A673 (cell line): Measurements from ENCODE around the gene GRPR. TPM values are rescaled to one million over a fixed set of nuclear protein-coding genes. Genes with fewer than 3 reads are reported as not detected.

ENCODE experiments used
- BruUV-seq: library from RNA; stranded (reverse); fragments of 400-500 nt; replicated peaks from 2 replicates; lab custom pipeline; 2021; lab: Mats Ljungman, UMichigan
- CTCF ChIA-PET: fragments of 300-600 bp; sonication (Branson Sonifier 250); formaldehyde crosslinking; loops from one replicate; lab custom pipeline; 2022; ENCODE audit warnings: antibody characterized with exemption; lab: Charles Lee
- POLR2A ChIA-PET: fragments of 300-600 bp; sonication (Branson Sonifier 250); formaldehyde crosslinking; loops from one replicate; lab custom pipeline; 2022; ENCODE audit warnings: antibody characterized with exemption; ENCODE audit not compliant: low non-redundant PET; lab: Charles Lee
- DNase-seq: peaks from one replicate; pipeline ENCODE4 v3.0.0-alpha.2; 2015; ENCODE audit warnings: low spot score
- H3K27ac ChIP-seq: fragments of 200-600 bp; sonication (generic); 2 replicates; pipeline ENCODE4 v1.5.1; 2016; ENCODE audit warnings: mixed run types, low read depth, mild to moderate bottlenecking, mixed read lengths, antibody characterized with exemption, low read length; ENCODE audit not compliant: poor library complexity, severe bottlenecking
- H3K27me3 ChIP-seq: fragments of 200-600 bp; sonication (generic); replicated peaks from 2 replicates; pipeline ENCODE4 v1.6.1; 2017; ENCODE audit warnings: mixed run types, low read depth, mild to moderate bottlenecking, mixed read lengths, antibody characterized with exemption, low read length; ENCODE audit not compliant: insufficient read depth, poor library complexity
- H3K36me3 ChIP-seq: fragments of 200-600 bp; sonication (generic); 2 replicates; pipeline ENCODE4 v1.6.1; 2016; ENCODE audit warnings: mixed run types, mild to moderate bottlenecking, mixed read lengths, antibody characterized with exemption, low read length; ENCODE audit not compliant: insufficient read depth, poor library complexity, severe bottlenecking
- H3K4me1 ChIP-seq: fragments of 200-600 bp; sonication (generic); 2 replicates; pipeline ENCODE4 v1.6.1; 2017; ENCODE audit warnings: mixed run types, mild to moderate bottlenecking, mixed read lengths, antibody characterized with exemption, low read length; ENCODE audit not compliant: insufficient read depth, poor library complexity, severe bottlenecking
- H3K4me3 ChIP-seq: fragments of 200-600 bp; sonication (generic); 2 replicates; pipeline ENCODE4 v1.5.1; 2016; ENCODE audit warnings: low read depth, mixed run types, mild to moderate bottlenecking, mixed read lengths, low read length; ENCODE audit not compliant: poor library complexity, severe bottlenecking
- H3K9me3 ChIP-seq: fragments of 200-600 bp; sonication (generic); 2 replicates; pipeline ENCODE4 v1.6.1; 2016; ENCODE audit warnings: mixed run types, low read depth, mild to moderate bottlenecking, mixed read lengths, antibody characterized with exemption, low read length; ENCODE audit not compliant: poor library complexity, severe bottlenecking
- CTCF ChIP-seq: fragments of 300-800, 200-600 bp; sonication (generic); conservative IDR thresholded peaks from 2 replicates; pipeline ENCODE4 v1.5.1; 2017; ENCODE audit warnings: low read depth, mild to moderate bottlenecking, antibody characterized with exemption, low read length, moderate library complexity, mixed read lengths
- EZH2 ChIP-seq: fragments of 200-600 bp; sonication (generic); IDR thresholded peaks from 2 replicates; pipeline ENCODE4 v1.6.1; 2017; ENCODE audit warnings: borderline replicate concordance, low read depth, mild to moderate bottlenecking, mixed read lengths, antibody characterized with exemption, low read length; ENCODE audit not compliant: poor library complexity, severe bottlenecking
- intact Hi-C: fragments of 100-400 bp; cut with micrococcal nuclease; formaldehyde crosslinking; loops from one replicate; pipeline ENCODE4 v1.10.0; 2022; ENCODE audit not compliant: unreplicated experiment
- total RNA-seq: library from RNA; stranded (reverse); gene quantifications from 2 replicates; pipeline ENCODE4 v1.2.3, GENCODE V29; 2021

GRPR gene
- total RNA-seq, 1 experiment from 2014 or later = 1.2 TPM

- no peaks in the 10 kb centered on the region for H3K9me3 ChIP-seq
- intact Hi-C loops = no loop called here
- CTCF ChIA-PET = interaction anchor here (0.6 kb wide), 1 partner anchor 670 kb away, joined by 4 read pairs; no protein-coding TSS in a partner anchor
- no TSS peak for BruUV-seq
- H3K36me3 ChIP-seq = no peaks in the 10 kb centered on the region
- no peaks in the 10 kb centered on the region for H3K27me3 ChIP-seq
- no peak overlapping the region for H3K27ac ChIP-seq
- TF ChIP-seq CTCF (no peak; the same call in 1 of the 2 replicates), EZH2 (no peak)
- H3K4me1 ChIP-seq = no peaks in the 10 kb centered on the region
- DNase-seq = no peak
- POLR2A ChIA-PET = interaction anchor here (0.6 kb wide), 1 partner anchor 198 kb away, joined by 3 read pairs; no protein-coding TSS in a partner anchor
- H3K4me3 ChIP-seq = no peak overlapping the region
These were observed 10.9 kb upstream of the GRPR start for GRCh38 chrX:16112428-16112827.

- BruUV-seq = no TSS peak
- Histone ChIP-seq H3K27me3 (no peaks in the 10 kb centered on the region), H3K27ac (no peak overlapping the region), H3K9me3 (peaks cover 6% of the 10 kb centered on the region), H3K36me3 (no peaks in the 10 kb centered on the region), H3K4me1 (no peaks in the 10 kb centered on the region), H3K4me3 (no peak overlapping the region)
- CTCF ChIA-PET = no interaction called here
- TF ChIP-seq EZH2 (no peak), CTCF (no peak)
- intact Hi-C loops = no loop called here
- POLR2A ChIA-PET = no interaction called here
- DNase-seq = no peak
These were observed 9.3 kb upstream of the GRPR start for GRCh38 chrX:16113978-16114565.

- peaks cover 6% of the 10 kb centered on the region for H3K9me3 ChIP-seq
- CTCF ChIA-PET = no interaction called here
- BruUV-seq = no TSS peak
- intact Hi-C loops = no loop called here
- no peaks in the 10 kb centered on the region for H3K27me3 ChIP-seq
- no peaks in the 10 kb centered on the region for H3K36me3 ChIP-seq
- no peak overlapping the region for H3K4me3 ChIP-seq
- TF ChIP-seq CTCF (no peak), EZH2 (no peak)
- POLR2A ChIA-PET = no interaction called here
- DNase-seq = peak; percentile 23
- H3K4me1 ChIP-seq = no peaks in the 10 kb centered on the region
- H3K27ac ChIP-seq = no peak overlapping the region
These were observed 8.8 kb upstream of the GRPR start for GRCh38 chrX:16114611-16115010.
